Stimulated activated CD8-positive, alpha-beta memory T cell treated with anti-CD3 and anti-CD28 coated beads, Interleukin-7, amount 100 ng/mL, for 48 hours (primary cell): ENCODE data around the gene SLC25A10.
"Not testable (repeated sequence)": the region's sequence is repeated elsewhere in the genome, so short reads cannot be mapped to it uniquely, and the experiment has no call there.

Experiments
- DNase-seq, 2 donors: peaks; one replicate each; pipeline ENCODE4 v3.0.0-alpha.2; 2020; ENCODE audit warnings: low read depth in 1 of 2; ENCODE audit errors: extremely low read depth in 1 of 2

Gene SLC25A10

GRCh38 chr17:81719410-81720266, 7.6 kb downstream of the SLC25A10 start:
- no peak for DNase-seq

DNA sequence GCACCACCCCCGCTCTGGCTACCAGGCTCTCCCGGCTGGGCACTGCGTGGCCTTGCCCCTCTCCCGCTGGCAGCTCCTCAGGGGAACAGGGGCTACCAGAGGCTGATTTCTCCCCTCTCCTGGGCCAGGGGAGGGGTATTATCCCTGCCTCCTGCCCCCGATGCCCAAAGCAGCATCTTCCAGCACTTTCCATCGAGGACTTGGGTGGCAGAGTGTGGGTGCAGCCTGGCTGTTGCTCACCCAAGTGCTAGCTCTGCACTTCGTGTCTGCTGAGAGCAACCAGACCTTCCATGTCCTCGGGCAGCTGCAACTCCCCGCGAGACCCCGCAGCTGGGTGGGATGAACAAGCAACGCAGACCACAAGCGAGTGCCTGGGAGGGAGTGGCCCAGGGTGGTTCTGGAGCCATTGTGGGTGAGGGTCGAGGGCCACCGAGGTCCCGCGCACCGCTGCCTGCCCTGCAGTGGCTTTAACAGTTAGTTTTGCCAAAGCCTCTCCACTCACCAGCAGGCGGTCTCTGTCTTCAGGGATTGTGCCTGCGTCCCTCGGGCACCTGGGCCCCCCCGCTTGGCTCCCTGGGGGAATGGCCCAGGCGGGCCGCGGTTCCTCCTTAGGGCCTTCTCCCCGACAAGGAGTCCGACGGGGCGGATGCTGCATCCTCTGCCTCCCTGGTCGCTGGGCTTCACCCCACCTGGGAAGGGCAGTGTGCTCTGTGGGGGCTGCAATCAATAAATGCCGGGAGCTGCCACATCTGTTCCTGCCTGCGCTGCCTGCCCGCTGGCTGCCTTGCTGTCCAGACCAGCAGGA, 8.4 kb downstream of the SLC25A10 start:
- DNase-seq, result no peak

- DNase-seq, result no peak
These were observed 10.4 kb downstream of the SLC25A10 start for GRCh38 chr17:81722184-81723120.

DNA sequence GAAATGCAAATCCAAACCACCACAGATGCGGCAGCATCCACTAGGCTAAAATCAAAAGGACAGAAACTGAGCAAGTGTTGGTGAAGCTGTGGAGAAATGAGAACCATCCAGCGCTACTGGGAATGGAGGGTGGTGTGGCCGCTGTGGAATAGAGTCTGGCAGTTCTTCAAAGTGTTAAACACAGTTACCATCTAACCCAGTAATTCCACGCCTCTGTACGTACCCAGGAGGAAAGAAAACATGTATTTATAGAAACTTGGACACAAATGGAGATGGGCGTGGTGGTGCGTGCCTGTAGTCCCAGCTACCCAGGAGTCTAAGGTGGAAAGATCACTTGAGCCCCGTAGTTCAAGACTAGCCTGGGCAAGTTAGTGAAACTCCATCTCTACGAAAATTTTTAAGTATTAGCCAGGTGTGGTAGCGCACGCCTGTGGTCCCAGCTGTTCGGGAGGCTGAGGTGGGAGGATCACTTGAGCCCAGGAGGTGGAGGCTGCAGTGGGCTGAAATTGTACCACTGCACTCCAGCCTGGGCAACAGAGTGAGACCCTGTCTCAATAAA, 11.6 kb downstream of the SLC25A10 start:
- no peak for DNase-seq

- no peak for DNase-seq
These were observed 13.4 kb downstream of the SLC25A10 start for GRCh38 chr17:81725439-81725838.

DNA sequence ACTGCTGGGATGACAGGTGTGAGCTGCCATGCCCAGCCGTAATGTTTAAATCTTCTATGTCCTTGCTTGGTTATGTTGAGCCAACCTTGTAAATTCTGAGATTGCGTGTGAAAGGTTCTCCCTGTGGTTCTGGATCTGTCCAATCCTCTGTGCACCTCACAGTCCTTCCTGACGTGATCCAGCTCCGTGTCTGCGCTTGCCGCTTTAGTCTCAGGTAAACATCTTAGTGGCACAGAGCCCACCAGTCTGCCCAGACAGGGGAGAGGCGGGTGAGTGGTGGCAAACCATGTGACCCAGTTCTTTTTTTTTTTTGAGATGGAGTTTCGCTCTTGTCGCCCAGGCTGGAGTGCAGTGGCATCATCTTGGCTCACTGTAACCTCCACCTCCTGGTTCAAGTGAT, 13.9 kb downstream of the SLC25A10 start:
- DNase-seq, result no peak

DNA sequence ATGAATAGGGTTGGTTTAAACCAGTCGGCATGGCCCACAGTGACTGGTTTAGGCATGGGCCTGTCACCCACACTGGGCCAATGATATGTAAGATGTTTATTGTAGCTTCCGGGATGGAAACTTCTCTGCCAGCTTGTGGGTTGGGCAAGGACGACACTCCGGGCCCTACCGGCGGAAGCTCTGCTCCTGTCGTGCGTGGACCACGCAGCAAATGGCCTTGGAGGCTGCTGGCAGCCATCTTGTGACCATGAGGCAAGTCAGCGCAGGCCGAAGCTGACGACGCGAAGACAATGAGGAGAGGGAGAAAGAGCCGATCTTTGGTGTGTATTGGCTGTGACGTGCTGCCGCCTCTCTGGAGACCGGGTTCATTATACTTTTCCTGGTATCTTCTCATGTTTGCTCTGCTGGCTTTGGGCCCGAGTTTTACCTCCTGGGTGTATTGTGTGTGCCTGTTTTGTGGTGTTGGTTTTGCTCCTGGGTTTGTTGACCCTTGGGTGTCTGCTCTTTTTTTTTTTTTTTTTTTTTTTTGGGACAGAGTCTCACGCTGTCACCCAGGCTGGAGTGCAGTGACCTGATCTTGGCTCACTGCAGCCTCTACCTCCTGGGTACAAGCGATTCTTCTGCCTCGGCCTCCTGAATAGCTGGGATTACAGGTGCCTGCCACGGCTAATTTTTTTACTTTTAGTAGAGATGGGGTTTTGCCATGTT, 15.4 kb downstream of the SLC25A10 start:
- no peak for DNase-seq

DNA sequence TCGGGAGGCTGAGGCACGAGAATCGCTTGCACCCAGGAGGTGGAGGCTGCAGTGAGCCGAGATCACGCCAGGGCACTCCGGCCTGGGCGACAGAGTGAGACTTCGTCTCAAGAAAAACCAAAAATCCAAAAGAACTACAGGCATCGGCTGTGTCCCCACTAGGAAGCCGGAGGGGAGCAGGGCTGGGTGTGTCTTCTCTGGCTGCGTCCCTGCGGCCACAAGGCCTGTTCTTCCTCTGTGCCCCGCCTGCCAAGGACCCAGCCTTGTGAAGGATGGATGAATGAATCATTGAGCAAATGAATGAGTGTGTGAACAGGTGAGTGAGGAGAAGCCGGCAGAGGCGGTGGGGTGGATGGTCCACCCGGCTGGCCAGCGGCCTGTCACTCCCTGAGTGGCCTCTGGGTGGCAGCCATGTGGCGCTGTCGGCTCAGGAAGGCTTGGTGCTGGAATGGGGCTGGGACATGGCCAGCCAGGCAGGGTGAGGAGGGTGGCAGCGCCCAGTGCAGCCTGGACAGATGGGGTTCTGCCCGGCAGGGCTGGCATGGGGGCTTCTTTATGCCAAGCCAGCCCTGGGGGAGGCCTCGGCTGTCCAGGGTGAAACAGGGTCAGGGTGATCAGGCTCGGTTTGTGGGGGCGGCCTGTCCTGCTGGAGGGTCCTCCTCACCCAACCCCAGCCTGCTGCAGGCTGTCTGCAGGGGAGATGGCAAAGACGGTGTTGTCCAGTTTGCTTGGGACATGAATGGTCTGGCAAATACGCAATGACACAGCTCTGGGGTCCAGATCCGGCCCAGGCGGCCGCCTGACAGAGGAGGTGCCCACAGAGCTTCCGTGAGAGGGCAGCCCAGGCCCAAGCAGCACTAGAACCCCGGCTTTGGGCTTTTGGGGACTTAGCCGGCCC, 21.7 kb downstream of the SLC25A10 start:
- DNase-seq, result peak in 1 of 2 donors; percentile 45

GRCh38 chr17:81734405-81735263, 22.6 kb downstream of the SLC25A10 start:
- no peak for DNase-seq

DNA sequence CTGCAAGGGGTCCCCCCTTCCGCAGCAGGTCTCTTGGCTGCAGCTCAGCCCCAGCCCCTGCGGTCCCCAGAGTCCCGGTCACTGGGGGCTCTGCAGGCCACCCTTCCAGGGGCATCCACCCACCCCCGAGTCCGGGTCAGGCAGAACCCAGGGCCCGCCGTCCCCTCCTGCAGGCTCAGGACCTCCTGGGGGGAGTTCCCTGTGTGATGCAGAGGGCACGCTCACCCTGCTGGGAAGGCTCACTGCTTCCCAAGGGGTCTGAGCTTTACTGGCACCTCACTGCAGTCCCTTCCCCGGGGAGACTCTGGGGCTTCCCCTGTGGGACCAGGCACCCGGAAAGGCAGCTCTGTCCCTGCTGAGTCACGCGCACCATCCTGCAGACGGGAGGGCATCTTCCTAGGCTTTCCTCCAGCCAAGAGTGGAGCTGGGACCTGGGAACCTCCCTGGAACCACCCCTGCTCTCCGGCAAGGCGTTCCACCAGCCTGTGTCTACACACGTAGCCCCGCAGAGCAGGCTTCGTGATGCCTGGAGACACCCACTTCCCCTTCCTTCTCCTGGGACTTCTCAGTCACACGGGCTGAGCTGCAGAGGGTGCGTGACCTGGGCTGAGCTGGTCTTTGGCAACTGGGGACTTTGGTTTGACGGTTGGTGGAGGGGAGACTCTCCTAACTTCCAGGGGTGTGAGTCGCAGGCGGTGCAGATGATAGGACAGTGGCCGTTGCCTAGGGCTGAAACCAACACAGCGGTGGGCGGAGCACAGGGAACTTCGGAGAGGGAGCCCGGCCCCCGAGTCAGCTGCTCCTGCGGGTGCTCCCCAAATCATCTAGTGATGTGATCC, 23.4 kb downstream of the SLC25A10 start:
- no peak for DNase-seq

GRCh38 chr17:81737947-81738800, 26.1 kb downstream of the SLC25A10 start:
- DNase-seq, result no peak

DNA sequence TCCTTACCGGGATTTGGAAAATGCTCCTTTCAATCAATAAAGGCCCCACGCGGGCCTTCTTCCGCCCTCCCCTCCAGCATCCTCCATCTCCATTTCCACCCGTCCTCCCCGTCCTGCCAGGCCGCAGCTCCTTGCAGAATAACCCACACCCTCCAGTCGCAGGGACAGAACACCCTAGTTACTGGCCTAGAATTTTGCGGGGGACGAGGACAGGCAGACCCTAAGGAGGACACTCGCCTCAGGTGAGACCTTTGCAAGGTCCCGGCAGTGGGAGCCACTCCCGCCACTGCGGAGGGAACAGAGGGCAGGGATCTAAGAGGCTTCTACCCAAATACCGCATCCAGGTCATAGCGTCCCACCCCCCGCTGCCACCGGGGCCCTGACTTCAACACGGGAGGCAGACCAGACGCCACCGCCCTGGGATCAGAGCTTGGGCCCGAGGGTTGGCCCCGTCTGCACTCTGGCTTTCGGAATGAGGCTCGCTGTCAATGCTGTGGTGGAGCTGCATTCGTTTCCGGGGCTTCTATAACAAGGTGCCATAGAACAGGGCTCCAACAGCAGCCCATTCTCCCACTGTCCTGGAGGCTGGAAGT, 26.8 kb downstream of the SLC25A10 start:
- no peak for DNase-seq

- DNase-seq, result not testable (repeated sequence)
These were observed 27.5 kb downstream of the SLC25A10 start for GRCh38 chr17:81739593-81739992.

DNA sequence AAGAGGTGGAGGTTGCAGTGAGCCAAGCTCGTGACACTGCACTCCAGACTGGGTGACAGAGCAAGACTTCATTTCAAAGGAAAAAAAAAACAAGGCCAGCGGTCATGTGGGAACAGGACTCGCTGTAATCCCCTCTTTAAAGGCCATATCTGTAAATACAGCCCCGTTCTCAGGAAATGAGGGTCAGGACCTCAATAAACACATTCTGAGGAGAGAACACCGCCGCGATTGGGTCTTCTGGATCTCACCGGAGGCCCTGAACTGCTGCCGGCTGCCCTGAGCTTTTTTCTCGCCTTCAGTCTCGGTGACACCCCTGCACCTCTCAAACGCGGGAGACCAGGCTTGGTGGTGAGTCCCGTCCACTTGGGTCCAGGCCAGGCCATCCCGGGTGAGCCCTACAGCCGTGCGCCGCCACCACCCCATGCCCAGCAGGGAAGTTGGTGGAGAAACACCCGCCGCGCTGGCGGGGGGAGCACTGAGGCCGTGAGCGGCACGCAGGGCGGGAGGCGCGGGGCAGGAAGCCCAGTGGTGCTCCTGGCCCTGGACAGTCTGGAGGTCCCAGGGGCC, 28.4 kb downstream of the SLC25A10 start:
- DNase-seq, result no peak

DNA sequence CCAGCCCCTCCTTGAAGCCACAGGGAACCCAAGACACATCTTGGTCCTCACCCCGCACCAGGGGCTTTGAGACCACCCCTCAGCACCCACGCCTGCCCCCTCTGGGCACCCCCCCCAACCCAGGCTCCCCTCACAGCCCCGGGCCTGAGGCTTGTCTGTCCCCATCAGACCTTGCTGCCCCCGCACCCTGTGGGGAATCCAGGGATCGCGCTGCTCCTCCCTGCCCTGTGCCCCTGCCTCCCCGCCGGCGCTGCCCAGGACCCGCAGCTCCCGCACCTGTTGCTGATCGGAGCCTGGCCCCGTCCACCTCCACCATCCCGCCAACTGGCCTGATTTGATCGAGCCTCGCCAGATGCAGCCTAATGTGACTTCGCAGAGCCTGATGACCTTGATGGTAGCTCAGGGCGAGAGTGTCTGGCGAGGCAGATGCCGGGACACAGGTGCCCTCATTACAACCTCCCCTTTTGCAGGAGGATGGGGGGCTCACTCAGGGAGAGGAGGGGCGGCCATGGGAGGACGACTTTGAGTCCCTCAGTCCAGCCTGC, 29.0 kb downstream of the SLC25A10 start:
- no peak for DNase-seq
